ENCODE results near the gene BBS10.
"Not testable (repeated sequence)": the region's sequence is repeated elsewhere in the genome, so short reads cannot be mapped to it uniquely, and the experiment has no call there.

GRCh38 chr12:76364131-76364530 is 15.9 kb upstream of the BBS10 start:
- TF ChIP-seq CTCF, POLR2A (IDR thresholded peaks at IDR 0.05): not testable (repeated sequence)

All from adrenal gland (tissue), 5 donors.